Mesenchymal stem cell (in vitro differentiated cells and primary cell): ENCODE measurements around the gene ZIC1.

Source experiments
- DNase-seq: peaks from one replicate; pipeline ENCODE4 v3.0.0-alpha.2; 2013
- H2AFZ ChIP-seq: one replicate; pipeline ENCODE4 v1.6.1; 2013; ENCODE audit warnings: low read depth, mild to moderate bottlenecking, control low read depth, inconsistent platforms, low read length, moderate library complexity
- H2AK5ac ChIP-seq: 2 replicates; pipeline ENCODE4 v1.6.1; 2013; ENCODE audit warnings: low read length, moderate library complexity, mild to moderate bottlenecking, inconsistent platforms; ENCODE audit not compliant: severe bottlenecking
- H2BK120ac ChIP-seq: one replicate; pipeline ENCODE4 v1.6.1; 2013; ENCODE audit warnings: low read depth, mild to moderate bottlenecking, inconsistent platforms, low read length, moderate library complexity
- H2BK12ac ChIP-seq, 2 experiments: one replicate each; pipeline ENCODE4 v1.6.1; 2013; ENCODE audit warnings: inconsistent platforms in 2 of 2, low read length in 2 of 2, mild to moderate bottlenecking in 2 of 2, moderate library complexity in 2 of 2, control low read depth in 1 of 2
- H2BK15ac ChIP-seq: one replicate; pipeline ENCODE4 v1.6.1; 2013; ENCODE audit warnings: mild to moderate bottlenecking, low read depth, inconsistent platforms; ENCODE audit not compliant: poor library complexity, severe bottlenecking
- H2BK5ac ChIP-seq: 2 replicates; pipeline ENCODE4 v1.6.1; 2013; ENCODE audit warnings: low read depth, mild to moderate bottlenecking, low read length, control low read depth, inconsistent platforms; ENCODE audit not compliant: poor library complexity, severe bottlenecking
- H3K14ac ChIP-seq, 2 experiments: one replicate each; pipeline ENCODE4 v1.6.1; 2013; ENCODE audit warnings: inconsistent platforms in 2 of 2, low read length in 2 of 2, control low read depth in 1 of 2, mild to moderate bottlenecking in 1 of 2, moderate library complexity in 1 of 2
- H3K18ac ChIP-seq, 2 experiments: one replicate each; pipeline ENCODE4 v1.6.1; 2013; ENCODE audit warnings: inconsistent platforms in 2 of 2, low read length in 2 of 2, control low read depth in 1 of 2, low read depth in 1 of 2, mild to moderate bottlenecking in 1 of 2
- H3K23ac ChIP-seq, 2 experiments: one replicate each; pipeline ENCODE4 v1.6.1; 2013; ENCODE audit warnings: inconsistent platforms in 2 of 2, low read length in 2 of 2, mild to moderate bottlenecking in 2 of 2, moderate library complexity in 2 of 2, control low read depth in 1 of 2
- H3K27ac ChIP-seq: 2 replicates; pipeline ENCODE4 v1.5.1; 2013; ENCODE audit warnings: mild to moderate bottlenecking, moderate library complexity, low read length, control low read depth, inconsistent platforms; ENCODE audit not compliant: poor library complexity, severe bottlenecking
- H3K27me3 ChIP-seq, 2 experiments: 2 replicates each; pipeline versions ENCODE4 v1.6.1 to v1.7.0; 2013; ENCODE audit warnings: low read length in 2 of 2, mild to moderate bottlenecking in 2 of 2, moderate library complexity in 2 of 2, control low read depth in 1 of 2, inconsistent platforms in 1 of 2; ENCODE audit not compliant: control insufficient read depth in 1 of 2, insufficient read depth in 1 of 2
- H3K36me3 ChIP-seq, 2 experiments: 2 replicates each; pipeline versions ENCODE4 v1.6.1 to v1.7.0; 2013; ENCODE audit warnings: low read length in 2 of 2, control low read depth in 1 of 2, inconsistent platforms in 1 of 2, low read depth in 1 of 2, mild to moderate bottlenecking in 1 of 2; ENCODE audit not compliant: insufficient read depth in 2 of 2, control insufficient read depth in 1 of 2
- H3K4ac ChIP-seq, 2 experiments: one replicate each; pipeline ENCODE4 v1.6.1; 2013; ENCODE audit warnings: inconsistent platforms in 2 of 2, low read length in 2 of 2, mild to moderate bottlenecking in 2 of 2, moderate library complexity in 2 of 2, control low read depth in 1 of 2, low read depth in 1 of 2
- H3K4me1 ChIP-seq: 2 replicates; pipeline ENCODE4 v1.6.1; 2013; ENCODE audit warnings: low read depth, low read length, control low read depth; ENCODE audit not compliant: control insufficient read depth, insufficient read depth
- H3K4me2 ChIP-seq: 2 replicates; pipeline ENCODE4 v1.6.1; 2013; ENCODE audit warnings: low read length, mild to moderate bottlenecking, inconsistent platforms; ENCODE audit not compliant: poor library complexity, severe bottlenecking
- H3K4me3 ChIP-seq, 2 experiments: 2 replicates each; pipeline versions ENCODE4 v1.5.1 to v1.7.0; 2013; ENCODE audit warnings: low read length in 2 of 2, mild to moderate bottlenecking in 2 of 2, control low read depth in 1 of 2, low read depth in 1 of 2; ENCODE audit not compliant: insufficient read depth in 1 of 2
- H3K79me1 ChIP-seq: replicated peaks from 2 replicates; pipeline ENCODE4 v1.6.1; 2013; ENCODE audit warnings: mild to moderate bottlenecking, control low read depth, low read length, inconsistent platforms; ENCODE audit not compliant: poor library complexity, severe bottlenecking
- H3K9ac ChIP-seq: 2 replicates; pipeline ENCODE4 v1.7.0; 2013; ENCODE audit warnings: mild to moderate bottlenecking, low read length, moderate library complexity
- H3K9me3 ChIP-seq: 2 replicates; pipeline ENCODE4 v1.7.0; 2013; ENCODE audit warnings: mild to moderate bottlenecking, low read length; ENCODE audit not compliant: control insufficient read depth
- H4K8ac ChIP-seq: one replicate; pipeline ENCODE4 v1.6.1; 2013; ENCODE audit warnings: inconsistent platforms, mild to moderate bottlenecking, low read length, moderate library complexity
- H4K91ac ChIP-seq: one replicate; pipeline ENCODE4 v1.6.1; 2013; ENCODE audit warnings: mild to moderate bottlenecking, low read length, inconsistent platforms
- WGBS: methylation state at CpG from one replicate; pipeline ENCODE4 v1.1.7; 2013; ENCODE audit warnings: mixed read lengths; 5-methylcytosine and 5-hydroxymethylcytosine counted together

Gene ZIC1

GRCh38 chr3:147385059-147386012, 23.8 kb upstream of the ZIC1 start:
- peaks cover 24 to 99% of the 10 kb centered on the region in 2 experiments for H3K27me3 ChIP-seq
- peaks cover 1% of the 10 kb centered on the region for H3K79me1 ChIP-seq
- no peak overlapping the region for H3K4me2 ChIP-seq
- H3K9ac ChIP-seq = no peak overlapping the region
- no peak overlapping the region for H2BK120ac ChIP-seq
- H3K23ac ChIP-seq = no peak overlapping the region
- H3K36me3 ChIP-seq = peaks cover 0 to 9% of the 10 kb centered on the region in 2 experiments
- H2BK12ac ChIP-seq = no peak overlapping the region
- no peak overlapping the region for H4K91ac ChIP-seq
- no peak overlapping the region for H3K4me3 ChIP-seq
- H3K14ac ChIP-seq = no peak overlapping the region
- no peak overlapping the region for H4K8ac ChIP-seq
- no peak overlapping the region for H2AFZ ChIP-seq
- H3K18ac ChIP-seq = no peak overlapping the region
- no peak overlapping the region for H2BK15ac ChIP-seq
- peaks cover 11% of the 10 kb centered on the region for H3K9me3 ChIP-seq
- no peak overlapping the region for H3K4ac ChIP-seq
- 22% methylated on average over 19 of the region's 23 CpGs for WGBS
- no peak for DNase-seq
- H2AK5ac ChIP-seq = no peak overlapping the region
- no peak overlapping the region for H2BK5ac ChIP-seq
- H3K27ac ChIP-seq = no peak overlapping the region
- no peaks in the 10 kb centered on the region for H3K4me1 ChIP-seq

- Histone ChIP-seq H2BK15ac (no peak overlapping the region), H3K4me3 (no peak overlapping the region), H3K18ac (no peak overlapping the region), H2AFZ (no peak overlapping the region), H3K79me1 (peaks cover 4% of the 10 kb centered on the region), H3K9ac (no peak overlapping the region), H3K23ac (no peak overlapping the region), H3K9me3 (peaks cover 6% of the 10 kb centered on the region), H2AK5ac (no peak overlapping the region), H4K91ac (no peak overlapping the region), H3K27ac (no peak overlapping the region), H3K36me3 (peaks cover 0 to 16% of the 10 kb centered on the region in 2 experiments), H2BK12ac (no peak overlapping the region), H3K4me1 (peaks cover 11% of the 10 kb centered on the region), H3K14ac (no peak overlapping the region), H3K4ac (no peak overlapping the region), H2BK5ac (no peak overlapping the region), H3K4me2 (no peak overlapping the region), H4K8ac (no peak overlapping the region), H3K27me3 (peaks cover 18 to 99% of the 10 kb centered on the region in 2 experiments), H2BK120ac (no peak overlapping the region)
- 6% methylated on average over 10 of the region's 10 CpGs for WGBS
- no peak for DNase-seq
Observed at GRCh38 chr3:147387291-147387884, 21.8 kb upstream of the ZIC1 start.

GRCh38 chr3:147387885-147388699, 21.1 kb upstream of the ZIC1 start:
- Histone ChIP-seq H3K79me1 (peaks cover 6% of the 10 kb centered on the region), H3K4me3 (no peak overlapping the region), H3K9ac (no peak overlapping the region), H2BK15ac (no peak overlapping the region), H4K8ac (no peak overlapping the region), H3K27me3 (peaks cover 18 to 99% of the 10 kb centered on the region in 2 experiments), H3K27ac (no peak overlapping the region), H3K9me3 (peaks cover 6% of the 10 kb centered on the region), H2BK120ac (no peak overlapping the region), H2AK5ac (no peak overlapping the region), H2BK5ac (no peak overlapping the region), H3K14ac (no peak overlapping the region), H3K4ac (no peak overlapping the region), H3K4me2 (no peak overlapping the region), H3K23ac (no peak overlapping the region), H3K18ac (no peak overlapping the region), H2BK12ac (no peak overlapping the region), H4K91ac (no peak overlapping the region), H3K36me3 (peaks cover 0 to 16% of the 10 kb centered on the region in 2 experiments), H2AFZ (no peak overlapping the region), H3K4me1 (peaks cover 11% of the 10 kb centered on the region)
- no peak for DNase-seq
- WGBS = 3% methylated on average over 27 of the region's 36 CpGs
